GM18498 (cell line): Measurements from ENCODE around the gene BHMT2.
A peak's percentile ranks its signal among the peaks of the same experiment; 100 is the strongest.

ENCODE experiments used
- ATAC-seq: cut with Tn5 transposase; IDR thresholded peaks from one replicate; pipeline ENCODE4 v1.9.1; 2021; ENCODE audit warnings: mild to moderate bottlenecking, moderate library complexity; ENCODE audit not compliant: unreplicated experiment

The BHMT2 gene

DNA sequence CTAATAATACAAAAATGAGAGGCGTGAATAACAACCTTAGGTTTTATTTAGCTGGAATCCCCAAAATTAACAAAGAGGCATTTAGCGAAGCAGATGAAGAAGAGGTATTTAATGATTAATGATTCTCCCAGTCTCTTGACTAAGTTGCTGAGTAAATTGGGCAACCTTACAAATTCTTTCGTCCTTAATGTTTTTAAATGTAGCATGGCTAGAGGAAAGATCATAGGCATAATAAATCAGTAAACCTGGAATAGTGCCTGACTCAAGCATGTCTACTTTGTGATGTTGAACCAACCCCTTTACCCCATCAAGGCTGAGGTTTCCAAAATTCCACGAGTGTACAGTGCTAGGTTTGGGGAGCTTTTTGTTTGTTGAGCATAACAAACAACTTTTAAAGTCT lies 49.9 kb downstream of the BHMT2 start:
- ATAC-seq: no peak

DNA sequence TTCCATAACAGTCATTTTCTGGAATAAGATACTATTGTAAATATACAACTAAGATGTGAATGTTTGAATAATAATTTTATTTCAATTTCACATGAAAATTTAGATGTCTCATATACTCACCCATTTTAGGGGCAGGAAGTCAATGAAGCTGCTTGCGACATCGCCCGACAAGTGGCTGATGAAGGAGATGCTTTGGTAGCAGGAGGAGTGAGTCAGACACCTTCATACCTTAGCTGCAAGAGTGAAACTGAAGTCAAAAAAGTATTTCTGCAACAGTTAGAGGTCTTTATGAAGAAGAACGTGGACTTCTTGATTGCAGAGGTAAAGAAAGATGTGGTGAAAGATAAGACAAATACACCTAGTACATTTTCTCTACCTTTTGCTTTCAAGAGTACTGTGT lies 50.7 kb downstream of the BHMT2 start:
- ATAC-seq: no peak

- ATAC-seq: no peak
These were observed 53.4 kb downstream of the BHMT2 start for GRCh38 chr5:79122973-79123372.

DNA sequence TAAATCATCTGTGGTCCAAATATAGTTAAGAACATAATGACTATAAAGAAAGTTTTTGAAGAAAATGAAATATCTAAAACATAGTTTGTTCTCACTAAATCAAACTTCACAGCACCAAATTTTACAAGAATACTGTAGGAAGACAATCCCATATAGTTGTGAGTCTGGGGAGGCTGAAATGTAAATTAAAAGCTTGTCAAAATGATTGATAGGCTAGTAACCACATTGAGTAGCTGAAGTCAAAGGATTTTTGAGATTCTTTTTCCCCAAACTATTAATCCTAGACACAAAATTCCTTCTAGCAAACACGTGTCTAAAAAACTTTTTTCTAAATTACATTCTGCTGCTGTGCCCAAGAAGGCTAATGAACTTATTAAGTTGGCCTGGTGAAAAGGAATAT lies 55.0 kb downstream of the BHMT2 start:
- ATAC-seq: no peak

DNA sequence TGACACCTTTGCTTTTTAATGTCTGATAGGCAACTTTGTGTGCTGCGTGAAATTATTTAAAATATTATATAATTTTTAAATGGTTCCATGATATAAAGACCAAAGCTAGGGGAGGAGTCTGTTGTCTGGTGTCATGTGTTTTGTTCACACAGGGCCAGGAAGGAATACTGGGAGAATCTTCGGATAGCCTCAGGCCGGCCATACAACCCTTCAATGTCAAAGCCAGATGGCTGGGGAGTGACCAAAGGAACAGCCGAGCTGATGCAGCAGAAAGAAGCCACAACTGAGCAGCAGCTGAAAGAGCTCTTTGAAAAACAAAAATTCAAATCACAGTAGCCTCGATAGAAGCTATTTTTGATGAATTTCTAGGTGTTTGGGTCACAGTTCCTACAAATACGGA lies 61.2 kb downstream of the BHMT2 start:
- ATAC-seq: no peak

DNA sequence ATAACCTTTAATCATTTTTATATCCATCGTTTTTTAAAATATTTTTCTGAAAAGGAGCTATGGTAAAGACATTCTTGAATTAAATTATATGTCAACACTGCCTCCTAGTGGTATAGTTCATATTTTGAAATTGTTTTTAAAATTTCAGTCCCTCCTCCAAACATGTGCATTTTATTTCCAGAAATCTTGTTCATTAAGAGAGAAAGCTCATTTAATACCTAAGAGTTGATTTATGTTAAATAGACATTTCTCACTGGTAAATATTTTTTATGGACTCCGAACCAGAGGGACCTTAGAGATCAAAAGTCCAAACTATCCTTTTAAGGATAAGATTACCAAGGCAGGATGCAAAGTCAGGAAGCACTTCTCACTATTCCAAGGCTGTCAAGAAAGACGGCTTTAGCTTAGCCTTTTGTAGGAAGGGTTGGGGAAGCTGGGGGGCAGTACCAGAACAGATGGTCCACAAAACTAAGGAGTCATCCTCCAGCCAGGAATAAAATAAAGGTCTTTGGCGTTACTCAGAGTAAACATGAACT lies 63.6 kb downstream of the BHMT2 start:
- ATAC-seq: no peak

DNA sequence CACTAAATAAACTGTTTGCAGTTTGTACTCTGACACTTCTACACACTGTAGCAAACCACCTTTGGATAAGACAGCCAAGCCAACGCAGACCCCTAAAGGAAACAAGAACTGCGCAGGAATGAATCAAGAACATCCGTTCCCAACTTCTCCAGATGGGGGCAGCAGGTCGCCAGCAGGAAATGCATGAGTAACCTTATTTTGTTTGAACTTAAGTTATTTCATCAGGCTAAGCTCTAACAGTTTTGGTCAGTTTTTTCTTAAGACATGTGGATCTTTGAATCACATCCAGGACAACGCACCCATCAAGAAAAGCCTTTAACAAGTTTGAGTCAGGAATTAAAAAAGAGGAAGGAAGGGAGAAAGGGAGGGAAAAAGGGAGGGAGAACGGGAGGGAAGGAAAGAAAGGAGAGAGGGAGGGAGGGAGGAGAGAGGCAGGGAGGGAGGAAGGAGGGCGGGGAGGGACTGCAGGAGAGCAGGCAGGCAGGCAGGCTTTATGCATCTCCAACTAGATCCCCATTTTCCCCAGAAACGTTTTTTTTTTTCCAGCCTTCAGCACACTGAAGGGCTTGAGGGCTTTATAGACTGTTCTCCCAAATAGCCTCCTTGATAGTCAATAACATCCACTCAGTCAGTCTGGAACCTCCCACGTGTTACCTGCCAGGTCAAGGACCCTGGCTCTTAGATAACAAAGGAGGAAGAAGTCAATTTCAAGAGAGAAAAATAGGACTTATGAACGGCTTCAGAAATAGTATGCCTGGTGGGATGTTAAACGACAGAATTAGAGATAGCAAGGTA lies 64.3 kb downstream of the BHMT2 start:
- ATAC-seq: no peak

DNA sequence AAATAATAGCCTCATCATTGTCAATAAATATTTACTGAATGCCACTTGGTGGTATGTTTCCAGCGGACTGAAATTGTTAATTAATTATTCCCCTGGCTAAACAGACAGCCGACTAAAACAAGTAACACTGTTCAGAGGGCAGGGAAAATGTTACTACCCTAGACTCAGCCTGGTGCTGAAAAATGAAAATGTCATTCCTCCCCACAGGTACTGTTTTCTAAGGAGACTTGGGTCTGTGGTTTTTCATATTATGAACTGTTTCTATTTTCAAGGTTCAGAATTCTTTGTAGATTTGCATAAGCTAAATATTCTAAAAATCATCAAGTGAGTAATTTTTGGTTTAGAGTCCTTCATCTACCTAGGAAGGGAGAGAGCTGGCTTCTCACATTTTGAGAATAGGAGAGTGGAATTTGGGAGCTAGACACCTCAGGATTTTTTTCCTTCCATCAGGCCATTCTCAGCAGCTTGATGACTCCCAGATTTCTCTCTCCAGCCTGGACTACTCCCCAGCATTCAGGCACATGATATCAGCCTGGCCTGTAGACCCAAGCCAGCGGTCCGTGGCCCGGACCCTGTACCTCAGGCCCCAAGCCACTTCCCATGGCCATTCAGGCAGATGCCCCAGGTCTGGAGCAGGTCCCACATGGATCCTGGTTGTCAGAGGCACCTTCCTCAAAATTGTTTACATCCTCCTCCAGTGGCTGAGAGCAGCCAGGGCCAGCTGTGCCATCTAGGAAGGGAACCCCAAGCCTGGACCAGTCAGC lies 66.4 kb downstream of the BHMT2 start:
- peak; percentile 64 for ATAC-seq

DNA sequence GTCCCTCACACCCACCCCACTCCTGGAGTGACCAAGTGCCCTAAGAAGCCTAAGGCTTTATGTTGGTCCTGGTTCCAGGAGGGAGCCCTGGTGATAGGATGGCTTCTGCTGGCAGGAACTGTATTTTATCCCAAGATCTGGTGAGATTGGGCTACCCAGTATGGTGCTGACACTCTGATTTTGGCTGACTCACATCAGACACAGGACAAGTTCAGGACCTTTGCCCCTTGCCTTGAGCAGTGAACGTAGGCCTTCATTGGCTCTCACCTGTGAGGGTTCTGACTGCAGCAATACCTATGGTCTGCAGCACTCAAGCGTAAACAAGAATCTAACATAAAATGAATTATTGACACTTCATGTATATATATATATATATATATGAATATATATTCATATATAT lies 67.1 kb downstream of the BHMT2 start:
- ATAC-seq: no peak
